WTC11 (cell line): Measurements from ENCODE around the gene SLC15A1. TPM values are rescaled to one million over a fixed set of nuclear protein-coding genes. Genes with fewer than 3 reads are reported as not detected.

Experiments used
- ATAC-seq: fragments of 200-7000 bp; cut with Tn5 transposase; 2 replicates; pipeline ENCODE4 v1.10.0; 2021; ENCODE audit warnings: mild to moderate bottlenecking, moderate library complexity
- CTCF ChIA-PET: fragments of 300-600 bp; sonication (Branson Sonifier 250); formaldehyde crosslinking; loops from one replicate; lab custom pipeline; 2021; ENCODE audit warnings: antibody characterized with exemption; lab: Charles Lee
- POLR2A ChIA-PET: fragments of 350-600 bp; sonication (Branson Sonifier 250); formaldehyde crosslinking; loops from one replicate; lab custom pipeline; 2021; ENCODE audit warnings: antibody characterized with exemption; lab: Charles Lee
- DNase-seq: peaks from one replicate; pipeline ENCODE4 v3.0.0; 2021; ENCODE audit warnings: low spot score
- H3K27ac Mint-ChIP-seq: 2 replicates; pipeline ENCODE4 v1.8.0; 2021; ENCODE audit warnings: mixed read lengths
- H3K27me3 Mint-ChIP-seq: 2 replicates; pipeline ENCODE4 v1.8.0; 2021; ENCODE audit warnings: low read depth, mild to moderate bottlenecking, moderate library complexity, mixed read lengths
- H3K36me3 Mint-ChIP-seq: 2 replicates; pipeline ENCODE4 v1.8.0; 2021; ENCODE audit warnings: mixed read lengths
- H3K4me1 Mint-ChIP-seq: 2 replicates; pipeline ENCODE4 v1.8.0; 2022; ENCODE audit warnings: mixed read lengths
- H3K4me3 Mint-ChIP-seq: 2 replicates; pipeline ENCODE4 v1.8.0; 2021; ENCODE audit warnings: mild to moderate bottlenecking, moderate library complexity, mixed read lengths
- H3K9me3 Mint-ChIP-seq: 2 replicates; pipeline ENCODE4 v1.8.0; 2021; ENCODE audit warnings: mixed read lengths
- AR ChIP-seq: fragments of 250-450 bp; sonication (Bioruptor Pico); IDR thresholded peaks from 2 replicates; pipeline ENCODE4 v1.9.0; 2021; ENCODE audit warnings: mild to moderate bottlenecking
- CBFB ChIP-seq: sonication (generic); formaldehyde crosslinking; IDR thresholded peaks from 2 replicates; pipeline ENCODE4 v1.8.1; 2022; ENCODE audit warnings: mild to moderate bottlenecking, low read depth, missing genetic modification reagents
- CREB1 ChIP-seq: sonication (generic); formaldehyde crosslinking; IDR thresholded peaks from 2 replicates; pipeline ENCODE4 v1.8.0; 2023; ENCODE audit warnings: mild to moderate bottlenecking, missing genetic modification reagents
- CTCF ChIP-seq: fragments of 200-600 bp; IDR thresholded peaks from 2 replicates; pipeline ENCODE4 v1.8.0; 2022; ENCODE audit warnings: antibody characterized with exemption
- E2F4 ChIP-seq: sonication (generic); formaldehyde crosslinking; IDR thresholded peaks from 2 replicates; pipeline ENCODE4 v1.8.1; 2022; ENCODE audit warnings: low read depth, mild to moderate bottlenecking, moderate library complexity, missing genetic modification reagents, borderline replicate concordance
- ELF4 ChIP-seq: sonication (generic); formaldehyde crosslinking; IDR thresholded peaks from 2 replicates; pipeline ENCODE4 v1.8.1; 2022; ENCODE audit warnings: low read depth, mild to moderate bottlenecking, moderate library complexity, missing genetic modification reagents
- EMX1 ChIP-seq: fragments of 250-450 bp; sonication (Bioruptor Pico); IDR thresholded peaks from 2 replicates; pipeline ENCODE4 v1.8.0; 2021; ENCODE audit warnings: mild to moderate bottlenecking
- FOXJ3 ChIP-seq: sonication (generic); formaldehyde crosslinking; IDR thresholded peaks from 2 replicates; pipeline ENCODE4 v1.9.0; 2021; ENCODE audit warnings: missing genetic modification reagents, mild to moderate bottlenecking, borderline replicate concordance
- IRF1 ChIP-seq: sonication (generic); formaldehyde crosslinking; IDR thresholded peaks from 2 replicates; pipeline ENCODE4 v1.8.0; 2023; ENCODE audit warnings: missing genetic modification reagents
- NFATC4 ChIP-seq: fragments of 250-450 bp; sonication (Bioruptor Pico); IDR thresholded peaks from 2 replicates; pipeline ENCODE4 v1.9.0; 2021; ENCODE audit warnings: mild to moderate bottlenecking
- NR1H2 ChIP-seq: sonication (generic); formaldehyde crosslinking; IDR thresholded peaks from 2 replicates; pipeline ENCODE4 v1.9.0; 2021; ENCODE audit warnings: mild to moderate bottlenecking, moderate library complexity, missing genetic modification reagents
- NR3C1 ChIP-seq: sonication (generic); formaldehyde crosslinking; conservative IDR thresholded peaks from 2 replicates; pipeline ENCODE4 v1.8.1; 2023; ENCODE audit warnings: low read depth, mild to moderate bottlenecking, missing genetic modification reagents
- OVOL2 ChIP-seq: fragments of 250-450 bp; sonication (Bioruptor Pico); IDR thresholded peaks from 2 replicates; pipeline ENCODE4 v1.9.0; 2021; ENCODE audit warnings: mild to moderate bottlenecking, borderline replicate concordance
- PREB ChIP-seq: sonication (generic); formaldehyde crosslinking; IDR thresholded peaks from 2 replicates; pipeline ENCODE4 v1.8.1; 2022; ENCODE audit warnings: mild to moderate bottlenecking, missing genetic modification reagents, moderate library complexity, borderline replicate concordance
- RELA ChIP-seq: sonication (generic); formaldehyde crosslinking; IDR thresholded peaks from 2 replicates; pipeline ENCODE4 v1.8.1; 2022; ENCODE audit warnings: missing genetic modification reagents, mild to moderate bottlenecking, borderline replicate concordance
- SMAD3 ChIP-seq: sonication (generic); formaldehyde crosslinking; IDR thresholded peaks from 2 replicates; pipeline ENCODE4 v1.8.0; 2022; ENCODE audit warnings: missing genetic modification reagents, mild to moderate bottlenecking, borderline replicate concordance
- SP1 ChIP-seq: sonication (generic); formaldehyde crosslinking; conservative IDR thresholded peaks from 2 replicates; pipeline ENCODE4 v1.8.1; 2022; ENCODE audit warnings: missing genetic modification reagents
- STAT6 ChIP-seq: sonication (generic); formaldehyde crosslinking; conservative IDR thresholded peaks from 2 replicates; pipeline ENCODE4 v1.8.1; 2023; ENCODE audit warnings: mild to moderate bottlenecking, low read depth, missing genetic modification reagents, moderate library complexity
- USF2 ChIP-seq: sonication (generic); formaldehyde crosslinking; IDR thresholded peaks from 2 replicates; pipeline ENCODE4 v1.8.1; 2023; ENCODE audit warnings: mild to moderate bottlenecking, missing genetic modification reagents, moderate library complexity
- ZNF121 ChIP-seq: sonication (generic); formaldehyde crosslinking; IDR thresholded peaks from 2 replicates; pipeline ENCODE4 v1.8.0; 2023; ENCODE audit warnings: missing genetic modification reagents
- ZNF396 ChIP-seq: fragments of 250-450 bp; sonication (Bioruptor Pico); IDR thresholded peaks from 2 replicates; pipeline ENCODE4 v1.8.0; 2021; ENCODE audit warnings: mild to moderate bottlenecking, moderate library complexity, borderline replicate concordance
- ZNF416 ChIP-seq: fragments of 250-450 bp; sonication (Bioruptor Pico); IDR thresholded peaks from 2 replicates; pipeline ENCODE4 v1.9.0; 2021; ENCODE audit warnings: mild to moderate bottlenecking, inconsistent platforms
- total RNA-seq: library from RNA; stranded (reverse); gene quantifications from 3 replicates; pipeline ENCODE4 v1.2.3, GENCODE V29; 2021

The SLC15A1 gene
- total RNA-seq, 1 experiment from 2014 or later: 2.3 TPM

- Mint-ChIP-seq H3K36me3 (peaks cover 6% of the 10 kb centered on the region; the same call in 1 of the 2 replicates), H3K27ac (no peak overlapping the region), H3K4me1 (no peaks in the 10 kb centered on the region), H3K9me3 (no peaks in the 10 kb centered on the region; the same call in 1 of the 2 replicates), H3K4me3 (no peak overlapping the region), H3K27me3 (no peaks in the 10 kb centered on the region)
- ATAC-seq (no peak), DNase-seq (no peak)
- CTCF ChIA-PET: interaction anchor here (0.5 to 1.3 kb wide), 4 partner anchors 43 to 479 kb away, joined by 3 to 4 read pairs (median 3); no protein-coding TSS in a partner anchor
- no peak for TF ChIP-seq E2F4 (CRISPR knock-in tag)
- TF ChIP-seq EMX1 (CRISPR knock-in tag): no peak
- no peak for TF ChIP-seq PREB (CRISPR knock-in tag)
- TF ChIP-seq SMAD3 (CRISPR knock-in tag): no peak
- TF ChIP-seq CTCF: no peak
- TF ChIP-seq NR1H2 (CRISPR knock-in tag): no peak
- TF ChIP-seq SP1 (CRISPR knock-in tag): no peak
- TF ChIP-seq OVOL2 (CRISPR knock-in tag): no peak
- no peak for TF ChIP-seq ZNF121 (CRISPR knock-in tag)
- no peak for TF ChIP-seq NR3C1 (CRISPR knock-in tag)
- TF ChIP-seq STAT6 (CRISPR knock-in tag): no peak
- no peak for TF ChIP-seq NFATC4 (CRISPR knock-in tag)
- TF ChIP-seq ELF4 (CRISPR knock-in tag): no peak
- POLR2A ChIA-PET: no interaction called here
Measured at GRCh38 chr13:98797456-98797855, 45.0 kb upstream of the SLC15A1 start.

GRCh38 chr13:98796798-98797197 lies 44.3 kb upstream of the SLC15A1 start:
- TF ChIP-seq RELA (CRISPR knock-in tag) (no peak), SP1 (CRISPR knock-in tag) (no peak), ZNF396 (CRISPR knock-in tag) (no peak), AR (no peak), ELF4 (CRISPR knock-in tag) (no peak), E2F4 (CRISPR knock-in tag) (no peak), ZNF416 (CRISPR knock-in tag) (no peak), USF2 (CRISPR knock-in tag) (no peak), IRF1 (CRISPR knock-in tag) (no peak), SMAD3 (CRISPR knock-in tag) (no peak), CREB1 (no peak), FOXJ3 (CRISPR knock-in tag) (no peak), CBFB (CRISPR knock-in tag) (no peak)
- ChIA-PET POLR2A (no interaction called here), CTCF (interaction anchor here (1.1 to 1.7 kb wide), 3 partner anchors 31 to 232 kb away, joined by 3 to 4 read pairs (median 3); no protein-coding TSS in a partner anchor)
- ATAC-seq (peak; percentile 50), DNase-seq (no peak)
- H3K4me1 Mint-ChIP-seq: no peaks in the 10 kb centered on the region
- no peak overlapping the region for H3K4me3 Mint-ChIP-seq
- H3K36me3 Mint-ChIP-seq: peaks cover 6% of the 10 kb centered on the region; the same call in 1 of the 2 replicates
- no peak overlapping the region for H3K27ac Mint-ChIP-seq
- H3K9me3 Mint-ChIP-seq: no peaks in the 10 kb centered on the region; the same call in 1 of the 2 replicates
- H3K27me3 Mint-ChIP-seq: no peaks in the 10 kb centered on the region
